ENCODE results near the gene SLC13A4.
"Not testable (repeated sequence)": the region's sequence is repeated elsewhere in the genome, so short reads cannot be mapped to it uniquely, and the experiment has no call there.

SLC13A4 gene

GRCh38 chr7:135728136-135728669 lies at the start of gene SLC13A4:
TSS of gene SLC13A4 (minus strand) at chr7:135728186. CDS start at chr7:135727496, 690 bp downstream.
- DNase-seq (ENCODE audit: extremely low read depth in 1 of 2, low read depth in 1 of 2) = no peak

- not testable (repeated sequence) for DNase-seq (ENCODE audit: extremely low read depth in 1 of 2, low read depth in 1 of 2)
Observed at GRCh38 chr7:135775915-135776314, 47.9 kb upstream of the SLC13A4 start.

GRCh38 chr7:135775230-135775629 lies 47.2 kb upstream of the SLC13A4 start:
- DNase-seq (ENCODE audit: extremely low read depth in 1 of 2, low read depth in 1 of 2) = no peak

- DNase-seq (ENCODE audit: extremely low read depth in 1 of 2, low read depth in 1 of 2) = no peak
Observed at GRCh38 chr7:135774284-135774683, 46.3 kb upstream of the SLC13A4 start.

- DNase-seq (ENCODE audit: extremely low read depth in 1 of 2, low read depth in 1 of 2) = no peak
Observed at GRCh38 chr7:135773464-135773863, 45.5 kb upstream of the SLC13A4 start.

GRCh38 chr7:135772639-135773222 lies 44.7 kb upstream of the SLC13A4 start:
- no peak for DNase-seq (ENCODE audit: extremely low read depth in 1 of 2, low read depth in 1 of 2)

- DNase-seq (ENCODE audit: extremely low read depth in 1 of 2, low read depth in 1 of 2) = no peak
Observed at GRCh38 chr7:135771961-135772638, 44.1 kb upstream of the SLC13A4 start.

- no peak for DNase-seq (ENCODE audit: extremely low read depth in 1 of 2, low read depth in 1 of 2)
Observed at GRCh38 chr7:135771051-135771450, 43.1 kb upstream of the SLC13A4 start.

- DNase-seq (ENCODE audit: extremely low read depth in 1 of 2, low read depth in 1 of 2) = no peak
Observed at GRCh38 chr7:135770139-135770710, 42.2 kb upstream of the SLC13A4 start.

- no peak for DNase-seq (ENCODE audit: extremely low read depth in 1 of 2, low read depth in 1 of 2)
Observed at GRCh38 chr7:135769005-135769802, 41.2 kb upstream of the SLC13A4 start.

GRCh38 chr7:135768467-135768866 lies 40.5 kb upstream of the SLC13A4 start:
- DNase-seq (ENCODE audit: extremely low read depth in 1 of 2, low read depth in 1 of 2) = no peak

GRCh38 chr7:135768064-135768463 lies 40.1 kb upstream of the SLC13A4 start:
- no peak for DNase-seq (ENCODE audit: extremely low read depth in 1 of 2, low read depth in 1 of 2)

GRCh38 chr7:135763261-135763660 lies 35.3 kb upstream of the SLC13A4 start:
- DNase-seq (ENCODE audit: extremely low read depth in 1 of 2, low read depth in 1 of 2) = no peak

GRCh38 chr7:135761751-135762488 lies 33.9 kb upstream of the SLC13A4 start:
- no peak for DNase-seq (ENCODE audit: extremely low read depth in 1 of 2, low read depth in 1 of 2)

GRCh38 chr7:135759532-135759931 lies 31.5 kb upstream of the SLC13A4 start:
- DNase-seq (ENCODE audit: extremely low read depth in 1 of 2, low read depth in 1 of 2) = no peak

GRCh38 chr7:135758531-135758932 lies 30.5 kb upstream of the SLC13A4 start:
- no peak for DNase-seq (ENCODE audit: extremely low read depth in 1 of 2, low read depth in 1 of 2)

GRCh38 chr7:135757719-135758411 lies 29.9 kb upstream of the SLC13A4 start:
- DNase-seq (ENCODE audit: extremely low read depth in 1 of 2, low read depth in 1 of 2) = no peak

- no peak for DNase-seq (ENCODE audit: extremely low read depth in 1 of 2, low read depth in 1 of 2)
Observed at GRCh38 chr7:135756191-135756590, 28.2 kb upstream of the SLC13A4 start.

- DNase-seq (ENCODE audit: extremely low read depth in 1 of 2, low read depth in 1 of 2) = no peak
Observed at GRCh38 chr7:135755351-135755753, 27.4 kb upstream of the SLC13A4 start.
